HG02759 (cell line): ENCODE results near the gene TBC1D24.

Experiments
- ATAC-seq: cut with Tn5 transposase; IDR thresholded peaks from one replicate; pipeline ENCODE4 v1.9.1; 2021; ENCODE audit warnings: mild to moderate bottlenecking, moderate library complexity; ENCODE audit not compliant: unreplicated experiment

TBC1D24 gene

GRCh38 chr16:2481676-2482075 lies 6.7 kb downstream of the TBC1D24 start:
- ATAC-seq, result no peak

GRCh38 chr16:2482249-2482648 lies 7.3 kb downstream of the TBC1D24 start:
- ATAC-seq, result no peak

GRCh38 chr16:2482708-2483534 lies 8.0 kb downstream of the TBC1D24 start:
- no peak for ATAC-seq

GRCh38 chr16:2483939-2484897 lies 9.3 kb downstream of the TBC1D24 start:
- no peak for ATAC-seq

DNA sequence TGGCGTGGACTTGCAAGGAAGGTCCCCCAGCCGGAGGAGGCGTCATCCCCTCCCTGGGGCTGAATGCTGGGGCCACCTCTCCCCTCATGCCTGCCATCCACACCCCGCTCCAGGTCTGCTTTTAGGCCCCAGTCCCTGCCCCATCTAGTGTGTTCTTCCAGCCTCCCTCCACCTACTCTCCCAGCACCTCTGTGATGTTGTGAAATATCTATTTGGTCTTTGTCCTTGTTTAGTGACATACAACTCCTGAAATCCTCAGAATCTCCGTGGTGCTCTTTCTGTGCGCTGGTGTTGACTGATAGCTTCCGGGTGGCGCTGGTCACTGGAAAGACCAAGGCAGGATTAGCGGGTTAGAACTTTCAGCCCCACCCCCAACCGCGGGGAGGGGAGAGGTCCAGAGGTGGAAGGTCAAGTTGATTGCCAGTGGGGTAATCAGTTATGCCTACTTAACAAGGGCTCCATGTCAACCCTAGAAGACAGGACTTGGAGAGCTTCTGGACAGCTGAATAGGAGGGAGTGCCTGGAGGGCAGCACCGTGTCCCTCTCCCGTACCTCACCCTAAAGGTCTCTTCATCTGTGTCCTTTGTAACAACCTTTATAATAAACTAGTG lies 10.1 kb downstream of the TBC1D24 start:
- ATAC-seq, result no peak

- ATAC-seq, result no peak
These were observed 11.0 kb downstream of the TBC1D24 start for GRCh38 chr16:2485811-2486507.

DNA sequence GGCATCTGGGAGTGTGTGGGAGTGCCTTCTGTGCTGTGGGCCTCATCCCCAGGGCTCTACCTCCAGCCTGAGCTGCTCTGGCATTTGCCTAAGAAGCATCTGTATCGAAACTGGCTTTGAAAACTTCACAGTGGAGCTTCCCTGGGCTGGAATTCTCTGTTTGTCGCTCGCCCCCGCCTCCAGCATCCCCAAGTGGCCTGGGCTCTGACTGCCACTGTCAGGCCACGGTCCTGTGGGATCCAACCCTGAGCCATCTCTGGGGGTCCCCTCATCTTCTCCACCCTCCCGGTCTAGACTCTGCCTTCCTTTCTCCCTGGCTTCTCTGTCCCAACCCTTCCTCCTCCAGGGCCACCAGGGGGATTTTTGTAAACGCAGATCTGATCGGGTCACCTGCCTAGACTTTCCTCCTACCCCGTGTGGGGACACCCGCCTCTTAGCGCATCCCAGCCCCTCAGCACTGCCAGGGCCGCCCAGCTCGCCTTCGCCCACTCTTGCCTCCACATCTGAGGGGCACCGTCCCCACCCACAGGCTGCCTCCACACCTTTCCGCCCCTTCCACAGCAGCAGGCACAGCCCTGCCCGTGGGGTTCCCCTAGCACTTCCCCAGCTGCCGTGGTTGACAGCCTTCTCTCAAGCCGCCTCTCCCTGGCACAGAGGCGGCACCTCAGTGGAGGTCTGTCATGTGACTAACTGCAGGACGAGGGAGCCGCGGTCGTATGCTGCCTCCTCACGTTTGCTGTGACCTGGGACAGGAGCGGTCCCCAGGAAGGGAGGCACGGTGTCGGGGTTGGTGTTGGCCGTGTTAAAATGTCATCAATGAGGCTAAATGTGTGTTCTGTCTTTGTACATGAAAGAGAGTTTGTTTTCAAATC lies 12.0 kb downstream of the TBC1D24 start:
- peak; percentile 81 for ATAC-seq

DNA sequence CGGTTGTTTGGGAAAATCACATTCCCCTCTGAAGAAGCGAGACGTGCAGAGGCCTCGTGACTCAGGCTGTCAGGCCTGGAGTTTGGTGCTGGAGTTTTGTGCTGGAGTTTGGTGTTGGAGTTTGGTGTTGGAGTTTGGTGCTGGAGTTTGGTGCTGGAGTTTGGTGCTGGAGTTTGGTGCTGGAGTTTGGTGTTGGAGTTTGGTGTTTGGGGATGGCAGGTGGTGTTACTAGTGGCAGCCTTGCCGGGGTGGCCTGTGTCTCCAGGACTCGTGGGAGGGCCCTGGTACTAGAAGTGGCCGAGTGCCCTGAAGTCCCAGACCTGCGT lies 12.6 kb downstream of the TBC1D24 start:
- ATAC-seq, result no peak

- no peak for ATAC-seq
These were observed 13.1 kb downstream of the TBC1D24 start for GRCh38 chr16:2487903-2488531.

DNA sequence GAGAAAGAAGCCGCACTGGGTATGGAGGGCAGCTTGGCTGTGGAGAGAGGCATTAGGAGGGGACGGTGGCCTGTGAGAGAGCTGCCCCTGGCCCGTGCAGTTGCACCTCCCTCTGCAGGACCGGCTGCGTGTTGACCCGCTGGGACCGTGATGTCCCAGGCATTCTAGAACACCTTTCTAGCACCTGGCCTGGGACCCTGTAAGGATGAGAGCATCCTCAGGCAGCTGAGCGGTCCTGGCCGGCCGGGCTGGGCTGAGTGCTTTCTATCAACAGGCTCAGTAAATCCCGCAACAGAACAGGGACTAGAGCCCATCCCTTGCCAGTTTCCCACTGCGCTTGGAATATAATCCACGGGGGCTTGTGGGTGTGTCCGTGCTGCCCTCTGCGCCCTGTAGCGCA lies 14.7 kb downstream of the TBC1D24 start:
- no peak for ATAC-seq

DNA sequence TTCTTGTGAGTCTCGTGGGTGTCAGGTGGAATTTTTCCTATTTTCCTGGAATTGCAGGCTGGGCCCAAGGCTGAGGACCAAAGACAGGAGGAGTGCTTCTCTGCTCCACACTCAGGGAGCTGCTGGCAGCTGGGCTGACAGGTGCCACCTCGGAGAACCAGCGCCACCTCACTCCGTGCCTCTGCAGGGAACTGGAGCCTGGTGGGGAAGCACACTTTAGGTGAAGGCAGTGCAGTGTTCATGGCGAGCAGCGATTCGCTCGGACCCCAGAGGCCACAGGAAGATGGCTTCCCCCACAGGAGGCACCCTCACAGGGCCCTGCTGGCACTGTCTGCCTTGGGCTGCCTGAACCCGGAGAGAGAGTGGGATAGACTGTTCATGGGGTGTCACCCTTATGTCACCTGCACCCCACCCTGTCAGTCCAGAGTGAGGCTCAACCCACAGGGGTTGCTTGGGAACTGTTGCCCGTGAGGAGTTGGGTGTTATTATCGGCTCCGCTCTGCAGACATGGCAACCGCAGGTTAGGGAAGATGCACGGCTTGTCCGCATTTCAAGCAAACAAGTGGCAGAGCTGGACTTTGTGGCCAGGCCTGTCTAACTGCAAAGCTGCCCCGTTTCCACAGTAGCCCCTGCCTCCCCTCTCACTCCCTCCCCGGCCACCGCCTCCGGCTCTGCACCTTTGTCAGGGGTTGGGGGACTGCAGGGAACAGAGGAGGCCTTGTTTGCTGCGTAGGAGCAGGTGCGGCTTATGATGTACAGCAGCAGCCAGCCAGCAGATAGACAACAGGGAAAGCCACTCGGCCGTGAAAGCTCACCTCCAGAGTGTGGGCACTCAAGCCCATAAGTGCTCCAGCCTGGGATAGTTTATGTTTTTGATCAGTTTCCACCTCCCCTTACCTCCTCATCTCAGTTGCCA lies 15.5 kb downstream of the TBC1D24 start:
- no peak for ATAC-seq

DNA sequence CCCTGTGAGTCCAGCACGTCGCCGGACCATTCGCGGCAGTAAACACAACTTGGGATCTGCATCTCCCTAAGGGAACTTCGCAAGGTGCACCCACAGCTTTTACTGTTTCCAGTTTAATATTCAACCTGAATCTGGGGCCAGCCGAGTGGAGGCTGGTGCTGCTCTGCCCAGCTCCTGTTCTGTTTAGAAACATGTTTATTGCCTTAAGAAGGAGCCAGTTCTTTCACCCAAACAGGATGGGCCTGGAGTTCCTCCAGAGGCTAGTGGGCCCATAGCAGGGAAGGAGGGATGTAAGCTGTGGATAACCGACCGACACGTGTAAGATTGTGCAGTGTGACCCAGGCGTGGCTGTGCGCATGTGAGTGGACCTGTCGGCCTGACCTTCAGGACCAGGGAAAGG lies 17.4 kb downstream of the TBC1D24 start:
- ATAC-seq, result no peak

DNA sequence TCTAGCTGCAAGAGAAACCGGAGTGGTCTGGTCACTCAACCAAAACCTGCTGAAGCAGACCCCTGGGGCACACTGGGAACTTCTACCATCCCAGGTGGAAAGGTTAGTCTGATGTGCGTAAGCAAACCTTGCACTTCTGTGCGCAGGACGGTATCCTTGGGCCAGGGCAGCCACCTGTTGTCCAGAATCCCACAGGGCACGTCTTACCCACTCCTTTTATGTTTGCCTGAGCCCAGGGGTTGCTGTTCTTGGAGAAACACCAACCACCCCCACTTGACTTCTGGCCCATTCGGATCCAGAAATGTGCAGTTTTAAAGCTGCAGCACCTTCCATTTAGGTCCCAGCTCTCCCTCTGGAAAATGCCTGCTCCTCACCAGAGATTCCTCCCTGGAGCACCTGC lies 18.7 kb downstream of the TBC1D24 start:
- no peak for ATAC-seq

GRCh38 chr16:2494616-2495015 lies 19.7 kb downstream of the TBC1D24 start:
- ATAC-seq, result no peak

GRCh38 chr16:2495041-2495440 lies 20.1 kb downstream of the TBC1D24 start:
- no peak for ATAC-seq

- ATAC-seq, result no peak
These were observed 21.5 kb downstream of the TBC1D24 start for GRCh38 chr16:2496223-2497115.

DNA sequence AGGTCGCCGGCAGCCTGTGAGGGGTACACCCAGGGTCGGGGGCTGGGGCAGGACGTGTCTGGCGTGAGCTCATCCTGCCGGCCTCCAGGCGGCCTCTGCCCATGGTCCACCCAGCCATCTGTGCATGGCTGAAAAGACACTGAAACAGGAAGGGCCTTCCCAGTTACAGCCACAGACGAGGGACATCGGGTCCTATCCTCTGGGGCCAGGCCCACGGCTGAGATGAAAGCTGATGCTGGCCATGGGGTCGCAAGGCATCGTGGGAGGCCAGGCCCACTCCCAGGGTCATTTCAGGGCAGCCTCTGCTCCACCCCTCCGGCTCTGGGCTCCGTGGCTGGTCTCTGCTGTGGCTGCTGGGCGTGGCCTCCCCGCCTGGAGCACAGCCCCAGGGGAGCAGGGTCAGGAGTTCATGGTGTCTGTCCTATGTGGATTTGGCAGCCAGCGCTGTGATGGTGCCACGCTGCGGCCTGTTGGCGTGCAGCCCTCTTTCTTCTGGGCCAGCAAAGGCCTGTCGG lies 22.2 kb downstream of the TBC1D24 start:
- ATAC-seq, result no peak
